Motor neuron (in vitro differentiated cells): ENCODE results near the gene CHAC1. TPM values are rescaled to one million over a fixed set of nuclear protein-coding genes. Genes with fewer than 3 reads are reported as not detected.

Experiments
- ATAC-seq, 8 experiments: fragments of 200-7000 bp; cut with Tn5 transposase; replicated peaks in 6 of 8; 2 replicates each; pipeline ENCODE4 v1.8.0; 2021; ENCODE audit warnings: mild to moderate bottlenecking in 8 of 8, moderate library complexity in 8 of 8
- H3K27ac ChIP-seq, 2 donors: fragments of 250-450 bp; sonication (Bioruptor Pico); 2 replicates each; pipeline ENCODE4 v1.9.0; 2021; ENCODE audit warnings: antibody characterized with exemption in 2 of 2, mild to moderate bottlenecking in 2 of 2, moderate library complexity in 1 of 2
- H3K4me1 ChIP-seq, 2 donors: fragments of 250-450 bp; sonication (Bioruptor Pico); replicated peaks in 1 of 2; 2 replicates each; pipeline ENCODE4 v1.6.1; 2021; ENCODE audit warnings: antibody characterized with exemption in 2 of 2, mild to moderate bottlenecking in 2 of 2, moderate library complexity in 1 of 2
- H3K4me3 ChIP-seq, 5 donors: fragments of 250-450 bp; sonication (Bioruptor Pico); 2 replicates each; pipeline ENCODE4 v1.9.0; 2021; ENCODE audit warnings: antibody characterized with exemption in 5 of 5, mild to moderate bottlenecking in 5 of 5, moderate library complexity in 4 of 5
- WGBS, 10 experiments: fragments of 450-650 bp; shearing (Covaris generic); methylation state at CpG; one replicate each; pipeline ENCODE4 v1.0.0; 2022; 5-methylcytosine and 5-hydroxymethylcytosine counted together
- in situ Hi-C, 9 experiments: fragments of 400-800 bp; cut with MboI; loops; one replicate each; pipeline ENCODE4 v1.15.0; 2021; ENCODE audit warnings: low sequenced_read_pairs in 9 of 9, low pct_unique_long_range_greater_than_20kb in 2 of 9; ENCODE audit not compliant: unreplicated experiment in 9 of 9
- total RNA-seq, 8 experiments: library from RNA; unstranded; fragments of 300-600 nt; gene quantifications; 2 replicates each; pipeline versions ENCODE4 v1.2.3 to v1.2.4, GENCODE V29; 2022

The CHAC1 gene
- total RNA-seq, 8 experiments from 2014 or later, result 2.7 to 70.3 (median 21.4) TPM

- H3K27ac ChIP-seq, result peak overlapping the region in 1 of 2 donors; percentile 49
- 7 to 100% (median 15%) methylated on average over 1 to 11 of the region's 33 CpGs; no CpG with 5 or more reads in 3 of the 10 experiments for WGBS, 10 experiments
- peaks cover 42 to 43% of the 10 kb centered on the region in 2 donors for H3K4me1 ChIP-seq
- H3K4me3 ChIP-seq, result peak overlapping the region in 2 of 5 donors; percentile 46 to 68
- no peak for ATAC-seq
- in situ Hi-C loops, result no loop called here
These were observed 26.4 kb upstream of the CHAC1 start for GRCh38 chr15:40926659-40927494.

- peak in 3 of 8 experiments; percentile 5 to 16 (median 13) for ATAC-seq
- H3K4me3 ChIP-seq, result peak overlapping the region in 2 of 5 donors; percentile 46 to 68
- peaks cover 47 to 49% of the 10 kb centered on the region in 2 donors for H3K4me1 ChIP-seq
- H3K27ac ChIP-seq, result no peak overlapping the region
- 0 to 100% (median 0%) methylated on average over 1 of the region's 24 CpGs; no CpG with 5 or more reads in 6 of the 10 experiments for WGBS, 10 experiments
- in situ Hi-C loops, result no loop called here
These were observed 25.8 kb upstream of the CHAC1 start for GRCh38 chr15:40927495-40927872.

GRCh38 chr15:40927873-40928806 is 25.1 kb upstream of the CHAC1 start:
- 0% methylated on average over 1 of the region's 68 CpGs; no CpG with 5 or more reads in 9 of the 10 experiments for WGBS, 10 experiments
- H3K27ac ChIP-seq, result peak overlapping the region in 1 of 2 donors; percentile 1
- peak overlapping the region; percentile 46 to 68 (median 53) for H3K4me3 ChIP-seq
- ATAC-seq, result peak in 6 of 8 experiments; percentile 1 to 19 (median 6)
- H3K4me1 ChIP-seq, result peaks cover 45 to 53% of the 10 kb centered on the region in 2 donors
- in situ Hi-C loops, result no loop called here

- Histone ChIP-seq H3K27ac (peak within 1 kb of the TSS; percentile 1 to 69), H3K4me1 (peaks cover 45 to 53% of the 10 kb centered on the region in 2 donors), H3K4me3 (peak within 1 kb of the TSS; percentile 46 to 68 (median 53))
- in situ Hi-C loops, result no loop called here
- 0 to 3% (median 1%) methylated on average over 1 to 27 of the region's 71 CpGs; no CpG with 5 or more reads in 6 of the 10 experiments for WGBS, 10 experiments
- peak; percentile 40 to 73 (median 66) for ATAC-seq
These were observed 24.2 kb upstream of the CHAC1 start, which contains the start of gene DLL4 for GRCh38 chr15:40928821-40929659. Gene DLL4, plus strand, starts transcription at chr15:40929340. Its CDS starts 329 bp downstream, at chr15:40929669.

- Histone ChIP-seq H3K4me3 (peak overlapping the region; percentile 46 to 68 (median 53)), H3K27ac (peak overlapping the region in 1 of 2 donors; percentile 69), H3K4me1 (peaks cover 45 to 53% of the 10 kb centered on the region in 2 donors)
- WGBS, 10 experiments, result 0 to 4% (median 2%) methylated on average over 1 to 16 of the region's 56 CpGs; no CpG with 5 or more reads in 4 of the 10 experiments
- in situ Hi-C loops, result no loop called here
- peak; percentile 10 to 59 (median 18) for ATAC-seq
These were observed 23.4 kb upstream of the CHAC1 start for GRCh38 chr15:40929660-40930429.

GRCh38 chr15:40930430-40931299 is 22.6 kb upstream of the CHAC1 start:
- in situ Hi-C loops, result no loop called here
- peaks cover 39 to 47% of the 10 kb centered on the region in 2 donors for H3K4me1 ChIP-seq
- peak overlapping the region; percentile 46 to 68 (median 53) for H3K4me3 ChIP-seq
- WGBS, 10 experiments, result 2 to 57% (median 14%) methylated on average over 2 to 21 of the region's 46 CpGs; no CpG with 5 or more reads in 6 of the 10 experiments
- peak in 6 of 8 experiments; percentile 6 to 29 (median 16) for ATAC-seq
- H3K27ac ChIP-seq, result peak overlapping the region; percentile 1 to 63

- H3K4me3 ChIP-seq, result peak overlapping the region; percentile 46 to 68 (median 53)
- H3K27ac ChIP-seq, result peak overlapping the region; percentile 1 to 63
- in situ Hi-C loops, result no loop called here
These were observed 21.8 kb upstream of the CHAC1 start for GRCh38 chr15:40931300-40932142.

GRCh38 chr15:40932156-40932555 is 21.1 kb upstream of the CHAC1 start:
- Histone ChIP-seq H3K27ac (no peak overlapping the region), H3K4me1 (peaks cover 28 to 40% of the 10 kb centered on the region in 2 donors), H3K4me3 (peak overlapping the region in 2 of 5 donors; percentile 55 to 68)
- in situ Hi-C loops, result no loop called here
- 17 to 83% (median 60%) methylated on average over 1 to 6 of the region's 8 CpGs; no CpG with 5 or more reads in 4 of the 10 experiments for WGBS, 10 experiments
- ATAC-seq, result peak in 1 of 8 experiments; percentile 2

More at GRCh38 chr15:40931300-40932142, 21.8 kb upstream of the CHAC1 start:
- H3K4me1 ChIP-seq, result peaks cover 31 to 41% of the 10 kb centered on the region in 2 donors
- no peak for ATAC-seq
- WGBS, 10 experiments, result 33 to 85% (median 57%) methylated on average over 1 to 11 of the region's 16 CpGs; no CpG with 5 or more reads in 3 of the 10 experiments

GRCh38 chr15:40932649-40933516 is 20.4 kb upstream of the CHAC1 start:
- 59 to 67% (median 62%) methylated on average over 1 to 6 of the region's 11 CpGs; no CpG with 5 or more reads in 6 of the 10 experiments for WGBS, 10 experiments
- Histone ChIP-seq H3K4me1 (peaks cover 26 to 39% of the 10 kb centered on the region in 2 donors), H3K27ac (no peak overlapping the region), H3K4me3 (no peak overlapping the region)
- no peak for ATAC-seq
- in situ Hi-C loops, result no loop called here
